Progenitor cell of endocrine pancreas (in vitro differentiated cells): ENCODE measurements around the gene SNX3. TPM values are rescaled to one million over a fixed set of nuclear protein-coding genes. Genes with fewer than 3 reads are reported as not detected.

Source experiments
- DNase-seq: peaks from one replicate; pipeline ENCODE4 v3.0.0; 2021; ENCODE audit warnings: low spot score; ENCODE audit not compliant: unreplicated experiment
- H3K27ac Mint-ChIP-seq: 2 replicates; pipeline ENCODE4 v1.8.0; 2021; ENCODE audit warnings: mild to moderate bottlenecking, moderate library complexity, mixed read lengths
- H3K27me3 Mint-ChIP-seq: 2 replicates; pipeline ENCODE4 v1.8.0; 2021; ENCODE audit warnings: mixed read lengths
- H3K36me3 Mint-ChIP-seq: 2 replicates; pipeline ENCODE4 v1.8.0; 2022; ENCODE audit warnings: mixed read lengths; ENCODE audit not compliant: insufficient read depth
- H3K4me1 Mint-ChIP-seq: 2 replicates; pipeline ENCODE4 v1.8.0; 2021; ENCODE audit warnings: low read depth, mixed read lengths
- H3K4me3 Mint-ChIP-seq: 2 replicates; pipeline ENCODE4 v1.8.0; 2021; ENCODE audit warnings: low read depth, mild to moderate bottlenecking, moderate library complexity, mixed read lengths
- H3K9me3 Mint-ChIP-seq: 2 replicates; pipeline ENCODE4 v1.8.0; 2021; ENCODE audit warnings: low read depth, mixed read lengths
- total RNA-seq: library from RNA; stranded (reverse); gene quantifications from 2 replicates; pipeline ENCODE4 v1.2.1, GENCODE V29; 2021
- TF ChIP-seq, protein P1 (sequence below): fragments of 200-600 bp; sonication (generic); IDR thresholded peaks from one replicate; pipeline ENCODE4 v1.5.0; 2021; ENCODE audit warnings: antibody characterized with exemption, mild to moderate bottlenecking; ENCODE audit not compliant: unreplicated experiment

Gene SNX3
- total RNA-seq, 1 donor from 2014 or later, result 95.5 TPM

DNA sequence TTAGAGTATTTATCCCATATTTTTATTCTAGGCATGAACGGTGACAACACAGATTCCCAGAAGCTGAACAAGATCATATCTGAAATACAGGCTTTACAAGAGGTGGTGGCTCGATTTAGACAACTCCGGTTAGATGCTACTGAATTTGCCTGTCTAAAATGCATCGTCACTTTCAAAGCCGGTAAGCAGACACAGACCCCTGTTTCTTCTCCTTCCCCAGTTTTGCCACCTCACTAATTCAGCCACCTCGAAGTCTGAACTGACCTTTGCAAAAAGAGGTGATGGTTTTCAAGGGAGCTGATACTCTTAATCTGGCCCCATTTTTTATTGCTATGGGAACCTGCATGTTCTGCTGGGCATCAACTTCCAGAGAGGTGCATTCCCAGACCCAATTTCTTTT, 80.1 kb downstream of the SNX3 start:
- H3K27me3 Mint-ChIP-seq, result peaks cover 84% of the 10 kb centered on the region
- no peak overlapping the region for H3K4me3 Mint-ChIP-seq
- TF ChIP-seq, protein P1, sequence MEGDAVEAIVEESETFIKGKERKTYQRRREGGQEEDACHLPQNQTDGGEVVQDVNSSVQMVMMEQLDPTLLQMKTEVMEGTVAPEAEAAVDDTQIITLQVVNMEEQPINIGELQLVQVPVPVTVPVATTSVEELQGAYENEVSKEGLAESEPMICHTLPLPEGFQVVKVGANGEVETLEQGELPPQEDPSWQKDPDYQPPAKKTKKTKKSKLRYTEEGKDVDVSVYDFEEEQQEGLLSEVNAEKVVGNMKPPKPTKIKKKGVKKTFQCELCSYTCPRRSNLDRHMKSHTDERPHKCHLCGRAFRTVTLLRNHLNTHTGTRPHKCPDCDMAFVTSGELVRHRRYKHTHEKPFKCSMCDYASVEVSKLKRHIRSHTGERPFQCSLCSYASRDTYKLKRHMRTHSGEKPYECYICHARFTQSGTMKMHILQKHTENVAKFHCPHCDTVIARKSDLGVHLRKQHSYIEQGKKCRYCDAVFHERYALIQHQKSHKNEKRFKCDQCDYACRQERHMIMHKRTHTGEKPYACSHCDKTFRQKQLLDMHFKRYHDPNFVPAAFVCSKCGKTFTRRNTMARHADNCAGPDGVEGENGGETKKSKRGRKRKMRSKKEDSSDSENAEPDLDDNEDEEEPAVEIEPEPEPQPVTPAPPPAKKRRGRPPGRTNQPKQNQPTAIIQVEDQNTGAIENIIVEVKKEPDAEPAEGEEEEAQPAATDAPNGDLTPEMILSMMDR, result no peak

GRCh38 chr6:108180266-108180665, 80.6 kb downstream of the SNX3 start:
- no peaks in the 10 kb centered on the region for H3K36me3 Mint-ChIP-seq
- TF ChIP-seq, protein P1, result no peak
- DNase-seq, result no peak
- H3K27ac Mint-ChIP-seq, result no peak overlapping the region
- H3K9me3 Mint-ChIP-seq, result no peaks in the 10 kb centered on the region
- H3K4me3 Mint-ChIP-seq, result no peak overlapping the region
- H3K27me3 Mint-ChIP-seq, result peaks cover 84% of the 10 kb centered on the region
- H3K4me1 Mint-ChIP-seq, result peaks cover 12% of the 10 kb centered on the region

More for the DNA sequence above, 80.1 kb downstream of the SNX3 start:
- DNase-seq, result no peak
- H3K27ac Mint-ChIP-seq, result no peak overlapping the region
- H3K4me1 Mint-ChIP-seq, result peaks cover 7% of the 10 kb centered on the region
- no peaks in the 10 kb centered on the region for H3K9me3 Mint-ChIP-seq
- H3K36me3 Mint-ChIP-seq, result no peaks in the 10 kb centered on the region

- no peaks in the 10 kb centered on the region for H3K9me3 Mint-ChIP-seq
- DNase-seq, result no peak
- H3K27me3 Mint-ChIP-seq, result peaks cover 85% of the 10 kb centered on the region
- H3K27ac Mint-ChIP-seq, result no peak overlapping the region
- peaks cover 15% of the 10 kb centered on the region for H3K4me1 Mint-ChIP-seq
- H3K4me3 Mint-ChIP-seq, result no peak overlapping the region
- no peaks in the 10 kb centered on the region for H3K36me3 Mint-ChIP-seq
- TF ChIP-seq, protein P1, result no peak
These were observed 81.1 kb downstream of the SNX3 start for GRCh38 chr6:108179741-108180140.

DNA sequence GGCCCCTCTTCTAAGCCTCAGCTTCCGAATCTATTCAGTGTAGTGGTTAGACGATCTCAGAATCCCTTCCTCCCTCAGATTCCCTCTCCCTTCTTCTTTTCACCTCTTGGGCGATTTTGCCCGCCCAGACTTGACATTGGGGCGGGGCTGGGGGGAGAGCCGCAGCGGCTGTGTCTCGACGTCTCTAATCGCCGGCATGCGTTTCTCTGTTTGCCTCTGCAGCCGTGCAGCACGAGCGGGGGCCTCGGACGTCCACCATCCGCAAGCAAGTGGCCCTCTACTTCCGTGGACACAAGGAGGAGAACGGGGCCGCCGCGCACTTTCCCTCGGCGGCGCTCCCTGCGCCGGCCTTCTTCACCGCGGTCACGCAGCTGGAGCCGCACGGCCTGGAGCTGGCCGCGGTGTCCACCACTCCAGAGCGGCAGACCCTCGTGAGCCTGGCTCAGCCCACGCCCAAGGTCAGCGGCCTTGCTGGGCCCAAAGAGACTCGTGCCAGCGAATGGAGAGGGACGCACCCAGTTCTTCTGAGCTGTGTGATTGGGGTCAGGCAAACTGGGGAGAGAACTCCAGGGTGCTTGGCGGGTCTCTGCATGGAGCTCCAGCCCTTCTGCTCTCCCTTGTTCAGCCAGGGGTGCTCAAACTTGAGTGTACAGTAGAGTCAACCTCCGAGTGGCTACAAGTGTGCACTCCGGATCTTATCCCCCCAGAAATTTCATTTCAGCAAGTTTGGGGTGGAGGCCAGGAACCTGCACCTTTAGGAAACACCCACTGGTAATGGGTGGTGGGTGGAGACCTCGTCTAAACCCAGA, 84.4 kb downstream of the SNX3 start:
- peak overlapping the region; percentile 68 for H3K4me3 Mint-ChIP-seq
- peak overlapping the region; percentile 73 for H3K27ac Mint-ChIP-seq
- H3K27me3 Mint-ChIP-seq, result peaks cover 96% of the 10 kb centered on the region
- no peak for DNase-seq
- TF ChIP-seq, protein P1, result no peak
- peaks cover 15% of the 10 kb centered on the region for H3K4me1 Mint-ChIP-seq
- no peaks in the 10 kb centered on the region for H3K36me3 Mint-ChIP-seq
- H3K9me3 Mint-ChIP-seq, result no peaks in the 10 kb centered on the region

DNA sequence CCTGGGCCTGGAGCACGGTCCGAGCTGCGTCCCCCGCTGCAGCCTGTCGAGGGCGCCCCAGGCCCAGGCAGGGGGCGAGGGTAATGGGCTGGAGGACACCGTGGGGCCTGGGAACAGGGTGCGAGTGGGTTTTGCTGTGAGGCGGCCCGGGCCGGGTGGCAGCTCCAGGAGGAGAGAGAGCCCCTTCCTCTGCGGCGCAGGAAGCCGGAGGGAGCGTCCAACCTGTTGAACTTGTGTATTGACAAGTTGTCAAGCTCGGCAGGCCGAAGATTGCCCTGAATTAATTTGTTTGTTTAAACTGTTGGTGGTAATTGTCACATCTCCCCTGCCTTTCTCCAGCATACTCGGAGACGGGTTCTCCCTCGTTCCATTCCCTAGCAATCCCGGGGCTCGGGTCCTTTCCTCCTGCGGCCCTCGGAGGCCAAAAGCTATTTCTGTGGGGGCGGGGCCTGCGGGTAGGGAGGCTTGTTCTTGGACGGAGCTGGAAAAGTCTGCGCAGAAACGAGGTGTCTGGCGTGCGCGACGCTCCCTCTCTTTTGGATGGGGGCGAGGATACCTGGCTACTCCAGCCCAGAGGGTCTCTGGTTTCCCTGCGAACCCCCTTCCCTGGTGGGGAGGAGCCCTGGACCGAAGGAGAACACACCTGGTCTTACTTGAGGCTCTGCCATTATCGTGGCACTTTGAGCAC, 85.1 kb downstream of the SNX3 start:
- Mint-ChIP-seq H3K9me3 (no peaks in the 10 kb centered on the region), H3K27me3 (peaks cover 97% of the 10 kb centered on the region), H3K27ac (no peak overlapping the region), H3K4me1 (peaks cover 15% of the 10 kb centered on the region), H3K36me3 (no peaks in the 10 kb centered on the region), H3K4me3 (peak overlapping the region; percentile 68)
- TF ChIP-seq, protein P1, result peak; percentile 46
- no peak for DNase-seq
